Loucy (cell line): ENCODE data around the gene CENPX.

ENCODE experiments used
- CTCF ChIP-seq: fragments of 200-600 bp; sonication (generic); conservative IDR thresholded peaks from 2 replicates; pipeline ENCODE4 v1.5.1; 2014; ENCODE audit warnings: mild to moderate bottlenecking, antibody characterized with exemption, low read length
- EZH2phosphoT487 ChIP-seq: fragments of 200-600 bp; IDR thresholded peaks from 2 replicates; pipeline ENCODE4 v1.6.1; 2018; ENCODE audit warnings: antibody characterized with exemption, mild to moderate bottlenecking, moderate library complexity, borderline replicate concordance

- no peak for TF ChIP-seq CTCF
- TF ChIP-seq EZH2phosphoT487 = no peak
Observed at GRCh38 chr17:82020572-82021106, 2.0 kb downstream of the CENPX start.
